Measurements from ENCODE around the gene MYG1.

DNA sequence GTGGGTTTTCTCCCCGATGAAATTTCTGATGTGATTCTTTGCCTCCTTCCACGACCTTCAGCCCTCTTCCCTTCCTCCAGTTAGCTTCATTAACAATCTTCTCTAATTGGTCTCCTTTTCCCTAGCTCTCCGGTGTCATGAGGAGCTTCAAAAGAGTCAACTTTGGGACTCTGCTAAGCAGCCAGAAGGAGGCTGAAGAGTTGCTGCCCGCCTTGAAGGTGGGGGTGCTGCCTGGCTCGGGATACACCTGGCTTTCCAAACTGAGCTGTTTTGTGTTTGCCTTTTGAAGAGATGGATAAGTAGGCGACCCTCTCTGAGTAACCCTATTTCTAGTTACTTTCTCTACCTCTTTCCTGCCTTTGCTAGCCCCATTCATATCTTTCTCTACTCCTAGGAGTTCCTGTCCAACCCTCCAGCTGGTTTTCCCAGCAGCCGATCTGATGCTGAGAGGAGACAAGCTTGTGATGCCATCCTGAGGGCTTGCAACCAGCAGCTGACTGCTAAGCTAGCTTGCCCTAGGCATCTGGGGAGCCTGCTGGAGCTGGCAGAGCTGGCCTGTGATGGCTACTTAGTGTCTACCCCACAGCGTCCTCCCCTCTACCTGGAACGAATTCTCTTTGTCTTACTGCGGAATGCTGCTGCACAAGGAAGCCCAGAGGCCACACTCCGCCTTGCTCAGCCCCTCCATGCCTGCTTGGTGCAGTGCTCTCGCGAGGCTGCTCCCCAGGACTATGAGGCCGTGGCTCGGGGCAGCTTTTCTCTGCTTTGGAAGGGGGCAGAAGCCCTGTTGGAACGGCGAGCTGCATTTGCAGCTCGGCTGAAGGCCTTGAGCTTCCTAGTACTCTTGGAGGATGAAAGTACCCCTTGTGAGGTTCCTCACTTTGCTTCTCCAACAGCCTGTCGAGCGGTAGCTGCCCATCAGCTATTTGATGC lies 30.6 kb upstream of the MYG1 start:
- TF ChIP-seq GATA2 (IDR thresholded peaks at IDR 0.05; ENCODE audit: low read depth, low read length), result no peak
- no peak for TF ChIP-seq GATA3 (IDR thresholded peaks at IDR 0.05; ENCODE audit: low read depth, low read length)
